Osteocyte (in vitro differentiated cells): ENCODE results near the gene COCH. TPM values are rescaled to one million over a fixed set of nuclear protein-coding genes. Genes with fewer than 3 reads are reported as not detected.
A peak's percentile ranks its signal among the peaks of the same experiment; 100 is the strongest.

Experiments
- DNase-seq: peaks from one replicate; pipeline ENCODE4 v3.0.0; 2021; ENCODE audit warnings: mixed read lengths; ENCODE audit not compliant: unreplicated experiment; ENCODE audit errors: extremely low spot score
- H3K27ac Mint-ChIP-seq: one replicate; pipeline ENCODE4 v1.8.0; 2021; ENCODE audit warnings: mild to moderate bottlenecking, mixed read lengths; ENCODE audit not compliant: unreplicated experiment
- H3K27me3 Mint-ChIP-seq: one replicate; pipeline ENCODE4 v1.8.0; 2021; ENCODE audit warnings: mixed read lengths; ENCODE audit not compliant: unreplicated experiment
- H3K36me3 Mint-ChIP-seq: one replicate; pipeline ENCODE4 v1.8.0; 2021; ENCODE audit warnings: mixed read lengths; ENCODE audit not compliant: unreplicated experiment
- H3K4me1 Mint-ChIP-seq: one replicate; pipeline ENCODE4 v1.8.0; 2021; ENCODE audit warnings: mixed read lengths; ENCODE audit not compliant: unreplicated experiment
- H3K4me3 Mint-ChIP-seq: one replicate; pipeline ENCODE4 v1.8.0; 2021; ENCODE audit warnings: mild to moderate bottlenecking, moderate library complexity, mixed read lengths; ENCODE audit not compliant: unreplicated experiment
- H3K9me3 Mint-ChIP-seq: one replicate; pipeline ENCODE4 v1.8.0; 2021; ENCODE audit warnings: mixed read lengths; ENCODE audit not compliant: unreplicated experiment
- CTCF ChIP-seq: fragments of 200-600 bp; sonication (generic); IDR thresholded peaks from 2 replicates; pipeline ENCODE4 v1.5.0; 2021; ENCODE audit warnings: antibody characterized with exemption, mild to moderate bottlenecking, moderate library complexity
- total RNA-seq: library from RNA; stranded (reverse); gene quantifications from 2 replicates; pipeline ENCODE4 v1.2.1, GENCODE V29; 2021

Gene COCH
- total RNA-seq, 1 donor from 2014 or later = 6.0 TPM

- Mint-ChIP-seq H3K4me1 (no peaks in the 10 kb centered on the region), H3K36me3 (no peaks in the 10 kb centered on the region)
These were observed 5.6 kb upstream of the COCH start for GRCh38 chr14:30868736-30869135.

GRCh38 chr14:30869551-30870155, 4.7 kb upstream of the COCH start:
- Mint-ChIP-seq H3K27me3 (peaks cover 32% of the 10 kb centered on the region), H3K36me3 (no peaks in the 10 kb centered on the region), H3K4me3 (no peak overlapping the region), H3K4me1 (no peaks in the 10 kb centered on the region), H3K27ac (no peak overlapping the region), H3K9me3 (no peaks in the 10 kb centered on the region)
- TF ChIP-seq CTCF = no peak
- no peak for DNase-seq

More at GRCh38 chr14:30868736-30869135, 5.6 kb upstream of the COCH start:
- Mint-ChIP-seq H3K27me3 (peaks cover 37% of the 10 kb centered on the region), H3K27ac (no peak overlapping the region), H3K4me3 (no peak overlapping the region), H3K9me3 (no peaks in the 10 kb centered on the region)
- TF ChIP-seq CTCF = no peak
- no peak for DNase-seq

GRCh38 chr14:30872602-30873001, 1.8 kb upstream of the COCH start:
- no peak for TF ChIP-seq CTCF
- DNase-seq = no peak
- Mint-ChIP-seq H3K4me1 (peaks cover 8% of the 10 kb centered on the region), H3K4me3 (no peak overlapping the region), H3K27me3 (peaks cover 42% of the 10 kb centered on the region), H3K27ac (no peak overlapping the region), H3K9me3 (no peaks in the 10 kb centered on the region), H3K36me3 (no peaks in the 10 kb centered on the region)

GRCh38 chr14:30873308-30874119, 845 bp upstream of the COCH start:
- Mint-ChIP-seq H3K9me3 (no peaks in the 10 kb centered on the region), H3K36me3 (no peaks in the 10 kb centered on the region), H3K4me3 (peak overlapping the region; percentile 66), H3K27me3 (peaks cover 42% of the 10 kb centered on the region), H3K27ac (no peak overlapping the region), H3K4me1 (peaks cover 8% of the 10 kb centered on the region)
- no peak for TF ChIP-seq CTCF
- no peak for DNase-seq
